Measurements from ENCODE around the gene PCAT7.
"Not testable (repeated sequence)": the region's sequence is repeated elsewhere in the genome, so short reads cannot be mapped to it uniquely, and the experiment has no call there.

Gene PCAT7

DNA sequence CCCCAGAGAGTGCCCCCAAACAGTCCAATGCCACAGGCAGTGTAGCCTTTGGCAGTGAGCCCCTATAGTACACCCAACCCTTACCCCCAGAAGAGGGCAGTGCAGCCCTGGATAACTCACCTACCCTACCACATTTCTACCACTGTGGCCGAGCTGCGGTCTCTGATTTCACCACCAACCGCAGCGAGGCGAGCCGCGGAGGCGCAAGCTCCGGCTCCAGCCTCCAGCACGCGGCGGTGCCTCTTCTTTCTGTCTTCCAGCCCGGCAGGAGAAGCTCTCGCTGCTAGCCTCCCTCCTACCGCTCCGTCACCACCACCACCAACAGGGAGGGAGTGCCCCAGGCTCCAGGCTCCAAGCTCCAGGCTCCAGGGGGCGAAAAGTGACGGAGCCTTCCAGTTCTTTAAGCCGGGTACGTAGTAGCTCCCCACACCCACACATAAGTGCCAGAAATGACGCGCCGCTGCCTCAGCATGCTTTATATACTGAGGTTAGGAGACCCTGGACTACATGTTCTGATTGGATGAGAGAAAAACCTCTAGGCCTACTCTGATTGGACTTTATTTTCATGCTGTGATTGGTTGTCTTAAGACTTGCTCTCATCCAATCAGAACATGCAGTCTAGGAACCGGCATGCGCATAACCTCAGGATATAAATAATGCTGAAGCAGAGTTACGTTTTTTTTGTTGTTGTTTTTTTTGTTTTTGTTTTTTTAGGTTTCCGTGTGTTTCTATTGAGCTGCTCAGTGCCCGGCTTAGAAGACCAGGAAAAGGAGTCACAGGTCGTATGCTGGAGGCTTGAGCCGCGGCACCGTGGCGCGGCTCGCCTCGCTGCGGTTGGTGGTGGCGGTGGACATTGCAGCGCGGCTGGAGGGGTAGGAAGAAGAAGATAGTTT, at the start of gene PCAT7:
Gene PCAT7, plus strand, starts transcription at position 645 of the 893 bp plus-strand sequence.
- DNase-seq = peak; percentile 55 to 86

DNA sequence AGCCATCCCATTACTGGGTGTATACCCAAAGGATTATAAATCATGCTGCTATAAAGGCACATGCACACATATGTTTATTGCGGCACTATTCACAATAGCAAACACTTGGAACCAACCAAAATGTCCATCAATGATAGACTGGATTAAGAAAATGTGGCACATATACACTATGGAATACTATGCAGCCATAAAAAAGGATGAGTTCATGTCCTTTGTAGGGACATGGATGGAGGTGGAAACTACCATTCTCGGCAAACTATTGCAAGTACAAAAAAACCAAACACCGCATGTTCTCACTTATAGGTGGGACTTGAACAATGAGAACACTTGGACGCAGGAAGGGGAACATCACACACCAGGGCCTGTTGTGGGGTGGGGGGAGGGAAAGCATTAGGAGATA, 48.5 kb upstream of the PCAT7 start:
- not testable (repeated sequence) for DNase-seq

DNA sequence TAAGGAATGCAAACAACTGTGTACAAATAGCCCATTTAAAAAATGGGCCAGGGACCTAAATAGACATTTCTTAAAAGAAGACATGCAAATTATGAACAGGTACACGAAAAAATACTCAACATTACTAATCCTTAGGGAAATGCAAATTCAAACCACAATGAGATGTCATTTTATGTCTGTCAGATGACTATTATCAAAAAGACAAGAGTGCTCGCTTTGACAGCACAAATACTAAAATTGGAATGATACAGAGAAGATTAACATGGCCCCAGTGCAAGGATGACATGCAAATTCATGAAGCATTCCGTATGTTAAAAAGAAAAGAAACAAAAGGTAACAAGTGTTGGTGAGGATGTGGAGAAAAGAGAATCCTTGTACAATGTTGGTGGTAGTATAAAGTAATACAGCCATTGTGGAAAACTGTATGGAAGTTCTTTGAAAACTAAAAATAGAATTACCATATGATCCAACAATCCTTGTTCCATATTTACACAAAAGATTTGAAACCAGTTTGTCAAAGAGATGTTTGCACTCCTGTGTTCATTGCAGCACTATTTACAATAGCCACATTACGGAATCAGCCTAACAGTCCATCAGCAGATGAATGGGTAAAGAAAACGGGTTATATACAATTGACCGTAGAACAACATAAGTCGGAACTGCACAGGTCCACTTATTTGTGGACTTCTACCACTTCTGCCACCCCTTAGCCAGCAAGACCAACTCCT, 47.2 kb upstream of the PCAT7 start:
- no peak for DNase-seq

DNA sequence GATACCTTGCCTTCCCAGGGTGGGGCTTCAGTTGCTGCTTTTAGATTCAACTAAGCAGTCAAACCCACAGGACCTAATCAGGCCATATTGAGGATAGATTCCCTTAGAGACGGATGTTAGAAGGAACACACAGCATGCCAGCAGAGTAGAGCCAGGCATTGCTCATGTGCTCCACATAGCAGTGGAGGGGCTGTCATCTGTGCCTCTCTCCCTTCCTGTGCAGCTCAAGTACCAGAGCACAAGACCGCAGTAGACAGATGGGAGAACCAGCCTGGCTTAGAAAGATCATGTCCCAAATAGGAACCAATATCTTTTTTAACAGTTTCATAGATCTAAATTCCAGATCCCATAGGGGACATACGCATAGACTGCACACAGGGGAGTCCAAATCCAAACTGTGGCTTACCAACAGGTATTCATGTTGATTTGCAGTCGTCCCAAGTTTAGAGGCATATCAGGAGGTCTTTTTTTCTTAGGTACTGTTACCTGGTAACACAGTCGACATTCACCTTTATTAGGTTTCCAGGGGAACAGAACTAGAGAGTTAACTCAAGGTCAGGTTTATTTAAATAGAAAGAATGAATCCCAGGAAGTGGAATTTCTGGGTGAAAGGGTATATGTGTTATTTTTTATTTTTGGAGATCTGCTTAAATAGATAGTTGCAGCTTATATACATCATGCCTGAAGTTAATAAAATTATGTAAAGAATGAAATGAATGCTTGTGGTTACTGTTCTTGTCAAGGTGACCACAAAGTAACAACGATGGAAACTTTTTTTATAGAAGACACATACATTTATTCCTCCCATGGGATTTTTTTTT, 43.5 kb upstream of the PCAT7 start:
- DNase-seq = no peak

DNA sequence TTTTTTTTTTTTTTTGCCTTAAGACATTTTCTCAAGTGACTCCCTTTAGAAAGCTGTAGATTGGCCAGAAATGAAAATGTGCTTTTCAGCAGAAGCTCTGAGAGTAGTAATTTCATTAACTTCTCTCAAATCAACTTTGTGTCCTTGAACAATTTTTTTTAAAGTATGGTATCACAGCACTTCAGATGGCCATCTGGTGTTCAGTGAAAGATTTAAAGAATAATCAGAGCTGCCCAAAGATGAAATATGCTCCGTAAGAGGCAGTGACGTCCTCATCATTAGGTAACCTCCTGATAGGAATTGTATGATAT, 43.0 kb upstream of the PCAT7 start:
- DNase-seq = no peak

DNA sequence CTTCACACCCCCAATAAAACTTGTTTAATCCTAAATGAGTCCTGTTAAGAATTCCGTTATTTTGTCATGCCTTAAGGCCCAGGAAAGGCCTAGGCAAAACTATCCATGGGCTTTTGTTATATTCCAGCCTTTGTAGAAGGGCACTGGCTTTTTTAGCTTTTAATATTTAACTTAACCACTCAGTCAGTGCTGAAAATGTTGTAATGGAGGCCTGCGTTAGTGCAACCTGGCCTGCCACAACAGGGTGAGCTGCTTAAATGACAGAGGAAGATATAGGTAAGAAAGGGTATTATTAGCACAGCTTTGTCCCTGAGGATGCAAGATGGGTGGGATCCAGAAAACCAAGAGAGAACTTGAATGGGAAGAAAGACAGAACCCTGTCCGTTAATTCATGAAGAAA, 40.2 kb upstream of the PCAT7 start:
- DNase-seq = no peak

DNA sequence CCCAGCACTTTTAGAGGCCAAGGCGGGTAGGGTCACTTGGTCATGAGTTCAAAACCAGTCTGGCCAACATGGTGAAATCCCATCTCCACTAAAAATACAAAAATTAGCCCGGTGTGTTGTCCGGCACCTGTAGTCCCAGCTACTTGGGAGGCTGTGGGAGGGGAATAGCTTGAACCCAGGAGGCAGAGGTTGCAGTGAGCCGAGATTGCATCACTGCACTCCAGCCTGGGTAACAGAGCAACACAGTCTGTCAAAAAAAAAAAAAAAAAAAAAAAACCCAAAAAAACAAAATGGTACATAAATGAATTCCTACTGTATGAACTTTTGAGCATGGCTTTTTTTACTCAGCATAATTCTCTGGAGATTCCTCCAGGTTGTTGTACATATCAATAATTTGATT, 37.6 kb upstream of the PCAT7 start:
- no peak for DNase-seq

DNA sequence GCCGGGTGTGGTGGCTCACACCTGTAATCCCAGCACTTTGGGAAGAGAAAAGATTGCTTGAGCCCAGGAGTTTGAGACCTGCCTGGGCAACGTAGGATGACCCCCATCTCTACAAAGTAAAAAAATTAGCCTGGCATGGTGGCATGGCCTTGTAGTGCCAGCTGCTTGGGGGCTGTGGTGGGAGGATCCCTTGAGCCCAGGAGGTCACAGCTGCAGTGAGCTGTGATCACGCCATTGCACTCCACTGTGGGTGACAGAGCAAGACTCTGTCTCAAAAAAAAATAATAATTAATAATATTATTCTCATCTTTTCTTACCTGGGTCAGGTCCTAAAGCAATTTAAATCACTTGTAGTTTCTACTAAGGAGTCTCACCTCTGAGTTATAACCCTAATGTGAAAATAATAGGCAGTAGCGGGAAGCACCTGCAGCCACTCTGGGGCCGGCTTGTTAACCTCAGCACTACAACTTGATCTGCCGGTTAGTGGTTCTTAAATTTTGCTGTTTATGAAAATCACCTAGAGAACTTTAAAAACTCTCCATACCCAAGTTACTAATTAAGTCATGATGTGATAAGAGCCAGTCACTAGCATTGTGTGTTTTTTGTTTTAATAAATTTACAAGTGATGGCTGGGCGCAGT, 29.4 kb upstream of the PCAT7 start:
- DNase-seq = no peak

DNA sequence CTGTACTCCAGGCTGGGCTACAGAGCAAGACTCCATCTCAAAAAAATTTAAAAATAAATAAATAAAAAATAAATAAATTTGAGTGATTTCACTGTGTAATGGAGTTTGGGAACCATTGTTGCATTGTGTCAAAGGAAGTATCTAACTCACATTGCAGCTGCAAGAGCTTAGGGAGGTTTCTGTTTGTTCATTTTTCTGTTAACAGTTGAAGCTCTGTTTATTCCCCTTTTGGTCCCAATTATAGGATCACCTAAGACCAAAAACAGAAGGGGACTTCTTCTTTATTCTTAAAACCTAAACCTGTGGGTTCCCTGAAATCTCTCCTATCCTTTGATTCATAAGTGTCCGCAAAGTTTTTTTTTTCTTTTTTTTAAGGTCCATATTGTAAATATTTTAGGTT, 28.6 kb upstream of the PCAT7 start:
- DNase-seq = no peak

DNA sequence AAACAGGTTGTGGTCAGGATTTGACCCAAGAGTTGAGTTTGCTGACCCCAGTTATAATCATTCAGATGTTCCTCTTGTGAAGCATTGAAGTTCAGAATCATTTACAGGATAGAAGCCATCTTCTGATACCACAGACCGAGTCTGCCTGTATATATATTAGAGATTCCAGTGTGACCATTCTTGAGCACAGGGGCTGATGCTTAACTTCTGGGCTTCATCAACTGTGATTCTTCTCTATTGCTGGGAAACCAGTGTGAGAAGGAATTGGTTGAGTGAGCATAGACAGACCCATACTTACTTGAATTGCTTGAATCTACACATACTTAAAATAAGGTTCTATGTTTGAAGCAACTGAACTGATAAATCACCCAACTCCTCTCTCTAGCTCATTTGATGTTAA, 27.9 kb upstream of the PCAT7 start:
- no peak for DNase-seq

DNA sequence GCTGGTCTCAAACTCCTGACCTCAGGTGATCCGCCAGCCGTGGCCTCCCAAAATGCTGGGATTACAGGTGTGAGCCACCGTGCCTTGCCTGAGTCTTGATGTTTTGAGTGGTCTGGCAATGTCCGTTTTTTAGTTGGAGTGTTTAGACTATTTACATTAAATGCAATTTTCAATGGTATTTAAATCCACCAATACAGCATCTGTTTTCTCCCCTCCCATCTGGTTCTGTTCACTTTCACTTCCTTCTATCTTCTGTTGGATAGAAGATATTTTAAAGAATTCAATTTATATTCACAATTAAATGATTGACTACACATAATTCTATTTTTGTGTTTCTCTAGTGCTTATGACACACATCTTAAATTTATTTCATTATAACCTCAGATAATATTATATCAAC, 26.0 kb upstream of the PCAT7 start:
- no peak for DNase-seq

DNA sequence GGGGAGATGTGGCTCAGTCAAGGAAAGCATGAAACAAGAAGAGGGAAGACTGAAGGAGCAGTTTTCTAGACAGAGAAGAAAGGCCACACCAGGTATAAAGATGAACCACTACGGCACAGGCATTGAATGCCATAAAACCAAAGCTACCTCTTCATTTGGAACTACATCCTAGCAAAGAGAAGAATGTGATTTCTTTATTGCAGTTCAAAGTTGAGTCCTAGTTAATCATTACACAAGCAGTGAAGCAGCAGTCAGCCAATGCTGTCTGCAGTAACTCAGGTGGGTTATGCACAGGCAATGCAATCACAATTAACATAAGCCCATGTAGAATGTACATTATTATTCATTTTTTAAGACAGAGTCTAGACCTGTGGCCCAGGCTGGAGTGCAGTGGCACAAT, 21.7 kb upstream of the PCAT7 start:
- DNase-seq = no peak

DNA sequence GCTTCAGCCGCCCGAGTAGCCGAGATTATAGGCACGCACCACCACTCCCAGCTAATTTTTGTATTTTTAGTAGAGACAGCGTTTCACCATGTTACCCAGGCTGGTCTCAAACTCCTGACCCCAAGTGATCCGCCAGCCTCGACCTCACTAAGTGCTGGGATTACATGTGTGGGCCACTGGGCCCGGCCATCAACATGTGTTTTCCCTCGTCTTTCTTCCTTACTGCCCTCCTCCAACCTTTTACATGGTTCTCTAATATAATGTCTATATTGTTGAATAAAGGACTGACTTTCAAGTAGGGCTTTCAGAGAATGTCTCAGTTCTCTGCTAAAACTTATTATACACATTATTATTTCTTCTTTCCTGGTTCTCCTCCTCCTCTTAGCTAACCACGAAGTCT, 21.3 kb upstream of the PCAT7 start:
- no peak for DNase-seq

DNA sequence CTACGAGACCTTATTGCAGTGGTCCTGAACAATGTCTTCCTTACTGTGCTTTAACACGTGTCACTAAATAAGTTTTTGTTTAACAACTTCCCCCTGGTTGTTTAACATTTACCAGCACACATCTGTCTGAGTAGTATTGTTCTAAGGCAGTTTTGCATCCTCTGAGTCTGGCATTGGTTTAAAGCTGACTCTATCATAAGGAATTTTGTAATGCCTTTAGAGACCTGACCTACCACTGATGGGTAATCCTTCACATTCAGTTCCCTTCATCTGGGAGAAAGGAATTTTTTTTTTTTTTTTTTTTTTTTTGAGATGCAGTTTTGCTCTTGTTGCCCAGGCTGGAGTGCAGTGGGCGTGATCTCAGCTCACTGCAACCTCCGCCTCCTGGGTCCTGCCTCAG, 20.0 kb upstream of the PCAT7 start:
- DNase-seq = no peak

DNA sequence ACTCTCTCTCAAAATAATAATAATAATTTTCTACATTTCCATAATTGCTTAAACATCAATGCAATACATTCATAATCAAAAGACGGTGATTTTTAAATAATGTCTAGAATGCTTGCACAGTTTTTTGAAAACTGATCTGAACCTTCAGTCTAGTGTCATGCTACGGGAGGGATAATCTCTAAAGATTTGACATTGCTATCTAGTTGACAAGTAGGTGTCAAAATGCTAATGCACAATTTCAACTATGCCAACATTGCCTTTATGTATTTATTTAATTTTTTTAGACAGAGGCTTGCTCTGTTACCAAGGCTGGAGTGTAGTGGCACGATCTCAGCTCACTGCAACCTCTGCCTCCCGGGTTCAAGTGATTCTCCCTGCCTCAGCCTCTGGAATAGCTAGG, 16.0 kb upstream of the PCAT7 start:
- DNase-seq = no peak

DNA sequence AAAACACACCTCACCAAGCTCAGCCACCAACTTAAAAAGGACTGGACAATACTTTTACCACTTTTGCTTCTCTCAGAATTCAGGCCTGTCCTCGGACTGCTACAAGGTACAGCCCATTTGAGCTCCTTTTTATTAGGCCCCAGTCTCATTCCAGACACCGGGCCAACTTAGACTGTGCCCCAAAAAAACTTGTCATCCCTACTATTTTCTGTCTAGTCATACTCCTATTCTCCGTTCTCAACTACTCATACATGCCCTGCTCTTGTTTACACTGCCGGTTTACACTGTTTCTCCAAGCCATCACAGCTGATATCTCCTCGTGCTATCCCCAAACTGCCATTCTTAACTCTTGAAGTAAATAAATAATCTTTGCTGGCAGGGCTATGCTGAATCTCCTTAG, 10.5 kb upstream of the PCAT7 start:
- not testable (repeated sequence) for DNase-seq

DNA sequence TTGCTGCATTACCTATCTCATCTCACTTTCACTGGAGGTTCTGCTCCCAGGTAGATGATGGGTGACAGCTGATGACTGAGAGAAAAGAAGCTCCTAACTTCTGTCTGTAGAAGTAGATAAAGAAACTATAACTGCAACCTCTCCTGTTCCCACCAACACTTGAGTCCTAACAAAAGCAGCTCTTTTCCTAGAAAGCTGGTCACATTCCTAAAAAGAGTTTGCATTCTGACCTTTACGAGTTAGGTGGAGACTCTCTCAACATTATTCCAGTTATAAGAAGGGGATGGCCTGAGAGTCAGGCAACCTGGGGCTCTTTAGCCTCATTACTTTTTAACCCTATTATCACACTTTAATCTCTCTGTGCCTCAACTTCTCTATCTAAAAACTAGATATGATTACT, 8.9 kb upstream of the PCAT7 start:
- DNase-seq = no peak

DNA sequence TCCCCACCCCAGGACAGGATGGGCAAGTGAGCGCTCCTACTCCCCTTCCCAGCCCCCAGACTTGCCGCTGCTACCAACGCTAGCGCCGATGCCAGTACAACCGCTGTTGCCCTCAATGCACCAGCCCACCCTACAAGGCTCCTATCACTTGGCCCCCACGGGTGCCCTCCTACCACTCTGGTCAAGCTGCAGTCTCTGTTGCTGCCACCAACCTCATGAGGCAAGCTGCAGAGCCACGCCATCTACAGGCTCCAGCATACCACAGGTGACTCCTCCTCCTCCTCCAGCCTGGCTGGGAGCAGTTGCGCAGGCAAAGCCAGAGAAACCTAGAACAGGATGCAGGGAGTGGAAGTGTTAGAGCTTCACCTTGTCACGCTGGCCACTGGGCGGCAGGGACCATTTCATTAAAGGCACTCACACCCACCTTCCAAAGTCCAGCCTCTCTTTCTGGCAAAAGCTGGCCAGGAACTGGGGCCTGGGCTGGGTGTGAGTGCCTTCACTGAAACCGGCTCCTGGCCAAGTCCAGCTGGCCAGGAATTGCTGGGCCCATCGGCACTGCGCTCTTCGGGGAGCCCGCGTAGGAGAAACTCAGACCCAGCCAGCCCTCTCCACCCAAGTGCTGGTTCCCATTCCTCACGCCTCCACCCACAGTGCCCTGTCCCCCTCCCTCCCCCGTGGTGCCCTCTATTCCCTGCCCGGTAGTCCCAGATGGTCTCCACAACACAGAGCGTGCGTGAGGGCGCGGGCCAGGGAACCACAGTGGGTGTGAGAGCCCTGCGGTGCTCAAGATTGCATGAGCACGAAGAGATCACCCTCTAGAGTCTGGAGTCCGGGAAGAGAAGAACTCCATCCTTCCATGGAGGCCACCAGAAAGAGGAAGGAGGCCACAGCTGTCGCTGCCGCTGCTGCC, 1.6 kb upstream of the PCAT7 start:
- no peak for DNase-seq

DNA sequence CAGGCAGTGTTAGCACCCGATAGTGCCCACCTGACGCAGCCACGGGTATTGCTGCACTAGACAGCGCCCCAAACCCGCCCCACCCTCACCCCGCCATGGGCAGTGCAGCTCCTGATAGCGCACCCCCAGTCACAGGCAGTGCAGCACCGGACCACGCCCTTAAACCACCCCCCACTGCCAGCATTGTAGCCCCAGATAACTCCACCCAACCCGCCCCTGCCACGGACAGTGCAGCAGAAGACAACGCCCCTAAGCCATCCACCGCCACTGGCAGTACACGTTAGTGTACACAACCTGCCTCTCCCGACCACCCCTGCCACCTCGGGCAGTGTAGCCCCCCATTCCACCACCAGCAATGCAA, 825 bp upstream of the PCAT7 start:
- no peak for DNase-seq

DNA sequence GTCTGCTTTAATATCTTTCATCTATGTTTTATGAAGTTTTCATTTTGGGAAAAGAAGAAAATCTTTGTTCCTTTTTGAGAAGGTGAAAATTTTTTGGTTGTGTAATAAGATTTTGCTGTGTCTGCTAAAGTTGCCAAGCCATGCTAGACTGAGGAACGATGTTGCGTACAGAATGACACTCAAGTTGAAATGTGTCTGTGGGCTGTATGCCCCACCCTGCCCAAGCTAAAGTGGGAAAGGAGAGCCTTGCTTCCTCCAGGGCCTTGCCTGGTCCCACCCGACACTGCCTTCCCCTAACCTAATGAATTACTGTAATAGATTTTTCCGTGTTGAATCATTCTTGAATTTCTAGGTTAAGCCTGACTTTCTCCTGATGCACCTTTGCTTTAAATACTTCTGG, 2.5 kb downstream of the PCAT7 start:
- DNase-seq = no peak

DNA sequence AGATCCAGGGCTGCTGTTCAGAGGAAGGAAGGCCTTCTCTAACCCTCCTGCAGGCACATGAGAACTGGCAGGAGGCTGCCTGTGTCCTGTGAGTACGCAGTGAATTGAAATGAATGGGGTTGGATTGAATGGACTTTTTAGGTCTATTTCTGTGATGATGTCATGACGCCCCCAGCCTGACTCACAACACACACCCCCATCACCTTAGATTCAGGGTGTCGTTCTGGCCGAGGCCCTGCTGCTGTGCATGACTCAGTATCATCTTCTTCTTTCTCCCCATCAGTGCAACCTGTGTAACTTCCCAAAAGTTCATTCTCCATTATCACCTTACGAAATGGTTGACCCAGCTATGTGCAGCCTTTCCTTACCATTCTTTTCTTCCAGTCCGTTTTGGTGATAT, 5.4 kb downstream of the PCAT7 start:
- DNase-seq = no peak

DNA sequence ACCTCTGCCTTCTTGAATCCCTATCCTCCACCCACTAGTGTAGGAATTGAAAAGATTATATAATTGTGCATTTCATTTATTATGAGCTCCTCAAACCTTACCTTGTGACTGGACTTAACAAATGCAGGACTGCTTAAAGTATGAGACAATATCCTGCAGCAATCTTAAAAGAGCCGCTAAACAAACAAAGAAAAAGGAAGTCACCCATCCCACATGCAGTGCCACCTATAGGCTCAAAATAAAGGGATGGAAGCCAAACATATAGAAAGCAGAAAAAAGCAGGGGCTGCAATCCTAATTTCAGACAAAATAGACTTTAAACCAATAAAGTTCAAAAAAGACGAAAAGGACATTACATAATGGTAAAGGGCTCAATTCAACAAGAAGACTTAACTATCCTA, 8.7 kb downstream of the PCAT7 start:
- no peak for DNase-seq

Measured in SW 1271 (cell line).